Activated T-helper 17 cell treated with anti-CD3 and anti-CD28 coated beads, Interleukin-2, amount 50 U/mL, for 72 hours (primary cell): Measurements from ENCODE around the gene CCDC8. TPM values are rescaled to one million over a fixed set of nuclear protein-coding genes. Genes with fewer than 3 reads are reported as not detected.
A peak's percentile ranks its signal among the peaks of the same experiment; 100 is the strongest.

Experiments
- ATAC-seq: fragments of 150-1000 bp; cut with Tn5 transposase; replicated peaks from 2 replicates; pipeline ENCODE4 v1.10.0; 2021; ENCODE audit warnings: mild to moderate bottlenecking, moderate library complexity
- H3K27ac Mint-ChIP-seq: one replicate; pipeline ENCODE4 v1.8.0; 2022; ENCODE audit warnings: mixed read lengths
- H3K27me3 Mint-ChIP-seq: one replicate; pipeline ENCODE4 v1.8.0; 2022; ENCODE audit warnings: mixed read lengths
- H3K36me3 Mint-ChIP-seq: one replicate; pipeline ENCODE4 v1.8.0; 2022; ENCODE audit warnings: low read depth, mild to moderate bottlenecking, mixed read lengths
- H3K4me1 Mint-ChIP-seq: one replicate; pipeline ENCODE4 v1.8.0; 2022; ENCODE audit warnings: mixed read lengths
- H3K4me3 Mint-ChIP-seq: one replicate; pipeline ENCODE4 v1.8.0; 2022; ENCODE audit warnings: mild to moderate bottlenecking, mixed read lengths
- H3K9me3 Mint-ChIP-seq: one replicate; pipeline ENCODE4 v1.8.0; 2022; ENCODE audit warnings: mixed read lengths
- total RNA-seq, 2 donors: library from RNA; stranded (reverse); gene quantifications; one replicate each; pipeline ENCODE4 v1.2.3, GENCODE V29; 2022

The CCDC8 gene
- total RNA-seq, 2 donors from 2014 or later = not detected

- no peak overlapping the region for H3K27ac Mint-ChIP-seq
- H3K9me3 Mint-ChIP-seq = no peaks in the 10 kb centered on the region
- peaks cover 43% of the 10 kb centered on the region for H3K36me3 Mint-ChIP-seq
- no peak overlapping the region for H3K4me3 Mint-ChIP-seq
- H3K27me3 Mint-ChIP-seq = no peaks in the 10 kb centered on the region
- no peak for ATAC-seq
- peaks cover 5% of the 10 kb centered on the region for H3K4me1 Mint-ChIP-seq
Measured at GRCh38 chr19:46372901-46373490, 40.4 kb downstream of the CCDC8 start.

GRCh38 chr19:46371371-46371901 lies 41.9 kb downstream of the CCDC8 start:
- peak; percentile 59 for ATAC-seq
- Mint-ChIP-seq H3K36me3 (peaks cover 37% of the 10 kb centered on the region), H3K27me3 (no peaks in the 10 kb centered on the region), H3K4me1 (peaks cover 5% of the 10 kb centered on the region), H3K9me3 (no peaks in the 10 kb centered on the region), H3K4me3 (no peak overlapping the region), H3K27ac (no peak overlapping the region)

DNA sequence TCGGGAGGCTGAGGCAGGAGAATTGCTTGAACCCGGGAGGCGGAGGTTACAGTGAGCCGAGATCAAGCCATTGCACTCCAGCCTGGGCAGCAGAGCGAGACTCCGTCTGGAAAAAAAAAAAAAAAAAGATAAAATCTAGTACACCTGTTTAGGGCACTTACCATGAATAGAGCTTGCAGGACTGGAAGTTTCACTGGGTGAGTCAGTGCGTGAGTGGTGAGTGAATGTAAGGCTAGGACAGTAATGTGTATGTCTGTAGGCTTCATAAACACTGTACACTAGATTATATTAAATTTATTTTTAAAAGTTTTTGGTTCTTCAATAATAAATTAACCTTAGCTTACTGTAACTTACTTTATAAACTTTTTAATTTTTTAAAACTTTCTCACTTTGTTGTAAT lies 43.5 kb downstream of the CCDC8 start:
- Mint-ChIP-seq H3K4me3 (no peak overlapping the region), H3K27me3 (no peaks in the 10 kb centered on the region), H3K27ac (no peak overlapping the region), H3K36me3 (peaks cover 43% of the 10 kb centered on the region), H3K4me1 (peaks cover 5% of the 10 kb centered on the region), H3K9me3 (no peaks in the 10 kb centered on the region)
- peak; percentile 88 for ATAC-seq

GRCh38 chr19:46368116-46368515 lies 45.2 kb downstream of the CCDC8 start:
- ATAC-seq = no peak
- Mint-ChIP-seq H3K36me3 (peaks cover 58% of the 10 kb centered on the region), H3K27me3 (no peaks in the 10 kb centered on the region), H3K9me3 (no peaks in the 10 kb centered on the region), H3K4me3 (no peak overlapping the region), H3K4me1 (peaks cover 5% of the 10 kb centered on the region), H3K27ac (no peak overlapping the region)

DNA sequence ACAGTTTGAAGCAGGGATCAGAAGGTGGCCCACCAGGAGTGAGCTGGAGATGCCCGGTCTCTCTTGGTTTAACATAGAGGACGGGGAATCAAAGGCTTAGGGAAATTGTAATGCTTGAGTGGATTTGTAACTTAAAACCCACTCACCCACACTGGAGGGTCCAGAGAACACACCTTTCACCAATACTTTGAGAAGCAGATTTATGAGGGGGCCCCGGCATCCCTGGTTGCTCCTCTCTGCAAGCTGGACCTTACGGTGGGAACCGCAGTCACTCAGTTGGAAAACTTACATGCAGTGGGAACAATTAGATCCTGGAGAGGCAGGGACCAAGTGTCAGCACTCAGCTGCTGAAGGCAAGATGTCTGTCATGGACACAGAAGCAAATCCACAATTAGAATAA lies 45.9 kb downstream of the CCDC8 start:
- Mint-ChIP-seq H3K27me3 (no peaks in the 10 kb centered on the region), H3K4me3 (no peak overlapping the region), H3K9me3 (no peaks in the 10 kb centered on the region), H3K36me3 (peaks cover 58% of the 10 kb centered on the region), H3K4me1 (peaks cover 5% of the 10 kb centered on the region), H3K27ac (no peak overlapping the region)
- ATAC-seq = no peak

GRCh38 chr19:46366620-46367292 lies 46.6 kb downstream of the CCDC8 start:
- Mint-ChIP-seq H3K36me3 (peaks cover 64% of the 10 kb centered on the region), H3K4me1 (peaks cover 8% of the 10 kb centered on the region), H3K27ac (no peak overlapping the region), H3K27me3 (no peaks in the 10 kb centered on the region), H3K4me3 (no peak overlapping the region), H3K9me3 (no peaks in the 10 kb centered on the region)
- no peak for ATAC-seq

GRCh38 chr19:46365561-46365960 lies 47.8 kb downstream of the CCDC8 start:
- no peak overlapping the region for H3K27ac Mint-ChIP-seq
- no peaks in the 10 kb centered on the region for H3K9me3 Mint-ChIP-seq
- H3K4me3 Mint-ChIP-seq = no peak overlapping the region
- H3K4me1 Mint-ChIP-seq = peaks cover 6% of the 10 kb centered on the region
- H3K27me3 Mint-ChIP-seq = no peaks in the 10 kb centered on the region
- no peak for ATAC-seq
- H3K36me3 Mint-ChIP-seq = peaks cover 59% of the 10 kb centered on the region

DNA sequence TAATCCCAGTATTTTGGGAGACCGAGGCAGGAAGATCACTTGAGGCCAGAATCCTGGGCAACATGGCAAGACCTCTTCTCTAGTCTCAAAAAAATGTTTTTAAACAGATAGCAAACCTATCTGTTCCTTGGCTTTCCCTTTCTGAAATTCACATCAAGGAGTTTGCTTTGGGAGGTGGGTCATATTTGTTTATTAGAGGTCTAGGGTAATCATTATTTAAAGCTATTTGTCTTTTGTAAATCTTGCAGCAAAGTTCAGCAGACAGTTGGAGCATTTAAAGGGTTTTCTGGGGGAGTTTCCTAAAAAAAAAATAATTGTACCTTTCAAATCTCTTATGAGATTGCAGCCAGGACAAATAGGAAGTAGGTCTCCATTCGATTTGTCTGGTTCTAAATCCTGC lies 49.0 kb downstream of the CCDC8 start:
- H3K4me1 Mint-ChIP-seq = peaks cover 6% of the 10 kb centered on the region
- peaks cover 59% of the 10 kb centered on the region for H3K36me3 Mint-ChIP-seq
- H3K9me3 Mint-ChIP-seq = no peaks in the 10 kb centered on the region
- H3K27me3 Mint-ChIP-seq = no peaks in the 10 kb centered on the region
- no peak overlapping the region for H3K27ac Mint-ChIP-seq
- no peak for ATAC-seq
- no peak overlapping the region for H3K4me3 Mint-ChIP-seq

DNA sequence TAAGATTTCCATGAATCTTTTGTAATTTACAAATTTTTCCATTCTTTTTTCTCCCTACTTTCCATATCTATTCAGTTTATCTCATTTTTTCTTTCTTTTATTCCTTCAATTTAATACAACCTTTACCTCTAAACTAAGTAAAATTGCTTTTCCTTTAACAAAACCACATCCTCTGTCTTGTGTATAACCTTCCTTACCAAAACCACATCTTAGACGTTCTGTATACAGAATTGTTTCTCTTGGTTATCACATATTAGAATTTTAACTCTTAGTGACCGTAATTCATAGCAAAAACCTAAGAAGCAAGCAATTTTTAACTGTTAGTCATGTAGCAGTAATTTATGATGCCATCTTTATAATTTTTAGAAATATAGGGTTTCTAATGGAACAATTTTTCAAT lies 51.4 kb downstream of the CCDC8 start:
- Mint-ChIP-seq H3K36me3 (peaks cover 71% of the 10 kb centered on the region), H3K4me1 (peaks cover 14% of the 10 kb centered on the region), H3K27ac (no peak overlapping the region), H3K4me3 (peak overlapping the region; percentile 54), H3K9me3 (no peaks in the 10 kb centered on the region), H3K27me3 (no peaks in the 10 kb centered on the region)
- no peak for ATAC-seq

Other genes starting within 250 kb of the CCDC8 start
- gene IGFL1, start 183.8 kb downstream of the CCDC8 start, total RNA-seq = not detected
- gene HIF3A, start 116.5 kb downstream of the CCDC8 start, total RNA-seq = not detected
- 100 to 1,000 TPM in 1 of 2 donors, 10 to 100 TPM in 1; 60.0 to 127 TPM for gene PPP5C, start 66.5 kb downstream of the CCDC8 start, total RNA-seq
- not detected for gene PNMA8C, start 15.4 kb upstream of the CCDC8 start, total RNA-seq
- gene PNMA8A, start 58.0 kb upstream of the CCDC8 start, total RNA-seq = not detected
- gene PNMA8B, start 82.3 kb upstream of the CCDC8 start, total RNA-seq = under 1 TPM in 1 of 2 donors, not detected in 1; 0.08 TPM
- gene CALM3, start 187.8 kb upstream of the CCDC8 start, total RNA-seq = 100 to 1,000 TPM; 313 to 323 TPM
- gene PTGIR, start 211.5 kb upstream of the CCDC8 start, total RNA-seq = 10 to 100 TPM in 1 of 2 donors, 1 to 10 TPM in 1; 1.3 to 12.9 TPM
- 1 to 10 TPM in 1 of 2 donors, not detected in 1; 9.6 TPM for gene GNG8, start 222.6 kb upstream of the CCDC8 start, total RNA-seq
- gene DACT3, start 247.6 kb upstream of the CCDC8 start, total RNA-seq = 1 to 10 TPM in 1 of 2 donors, under 1 TPM in 1; 0.09 to 5.4 TPM